ENCODE measurements around the gene LRRC74A.

Gene LRRC74A

DNA sequence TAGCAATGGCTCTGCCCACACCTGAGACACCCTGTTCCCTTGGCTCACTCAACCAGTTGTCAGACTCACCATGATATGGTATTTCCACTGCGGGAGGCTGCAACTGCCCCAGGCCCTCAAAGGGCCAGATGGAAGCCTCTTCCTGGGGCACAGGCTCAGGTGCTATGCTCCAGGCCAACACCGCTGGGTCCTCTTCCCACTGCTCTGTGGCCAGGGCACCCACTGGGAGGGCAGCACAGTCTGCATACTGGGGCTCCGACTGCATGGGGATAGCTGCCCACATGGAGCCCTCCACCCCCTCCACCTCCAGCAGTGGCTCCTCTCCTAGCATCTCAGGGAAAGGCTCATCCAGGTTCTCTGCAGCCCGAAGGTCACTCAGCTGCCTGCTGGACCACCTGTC is 17.2 kb upstream of the LRRC74A start:
- TF ChIP-seq, protein P1, sequence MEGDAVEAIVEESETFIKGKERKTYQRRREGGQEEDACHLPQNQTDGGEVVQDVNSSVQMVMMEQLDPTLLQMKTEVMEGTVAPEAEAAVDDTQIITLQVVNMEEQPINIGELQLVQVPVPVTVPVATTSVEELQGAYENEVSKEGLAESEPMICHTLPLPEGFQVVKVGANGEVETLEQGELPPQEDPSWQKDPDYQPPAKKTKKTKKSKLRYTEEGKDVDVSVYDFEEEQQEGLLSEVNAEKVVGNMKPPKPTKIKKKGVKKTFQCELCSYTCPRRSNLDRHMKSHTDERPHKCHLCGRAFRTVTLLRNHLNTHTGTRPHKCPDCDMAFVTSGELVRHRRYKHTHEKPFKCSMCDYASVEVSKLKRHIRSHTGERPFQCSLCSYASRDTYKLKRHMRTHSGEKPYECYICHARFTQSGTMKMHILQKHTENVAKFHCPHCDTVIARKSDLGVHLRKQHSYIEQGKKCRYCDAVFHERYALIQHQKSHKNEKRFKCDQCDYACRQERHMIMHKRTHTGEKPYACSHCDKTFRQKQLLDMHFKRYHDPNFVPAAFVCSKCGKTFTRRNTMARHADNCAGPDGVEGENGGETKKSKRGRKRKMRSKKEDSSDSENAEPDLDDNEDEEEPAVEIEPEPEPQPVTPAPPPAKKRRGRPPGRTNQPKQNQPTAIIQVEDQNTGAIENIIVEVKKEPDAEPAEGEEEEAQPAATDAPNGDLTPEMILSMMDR (IDR thresholded peaks at IDR 0.05; ENCODE audit: extremely low read depth, insufficient read depth, missing control alignments): no peak
- in situ Hi-C loops (cut with MboI; ENCODE audit: low pct_unique_long_range_greater_than_20kb, low sequenced_read_pairs, unreplicated experiment): no loop called here

DNA sequence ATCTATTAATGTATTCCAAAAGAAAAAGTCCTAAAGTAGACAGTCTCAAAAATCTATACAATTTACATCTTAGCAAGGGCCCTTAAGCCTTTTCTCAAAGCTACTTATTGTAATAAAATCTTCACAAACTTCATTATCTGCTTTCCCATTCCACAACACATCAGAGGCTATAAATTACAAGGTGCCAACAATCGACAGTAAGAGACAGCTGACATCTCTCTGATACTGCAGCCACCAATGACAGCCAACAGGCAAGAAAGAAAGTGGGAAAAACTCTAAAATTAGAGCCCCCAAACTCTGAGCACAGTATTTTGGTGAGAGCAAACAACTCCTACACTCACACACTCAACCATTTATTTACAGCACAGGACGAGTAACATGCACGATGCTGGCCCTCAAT is 15.7 kb upstream of the LRRC74A start:
- in situ Hi-C loops (cut with MboI; ENCODE audit: low pct_unique_long_range_greater_than_20kb, low sequenced_read_pairs, unreplicated experiment): no loop called here
- DNase-seq (ENCODE audit: low spot score): no peak
- TF ChIP-seq, protein P1 (IDR thresholded peaks at IDR 0.05; ENCODE audit: extremely low read depth, insufficient read depth, missing control alignments): no peak

More for the DNA sequence above, 17.2 kb upstream of the LRRC74A start:
- DNase-seq (ENCODE audit: low spot score): no peak

DNA sequence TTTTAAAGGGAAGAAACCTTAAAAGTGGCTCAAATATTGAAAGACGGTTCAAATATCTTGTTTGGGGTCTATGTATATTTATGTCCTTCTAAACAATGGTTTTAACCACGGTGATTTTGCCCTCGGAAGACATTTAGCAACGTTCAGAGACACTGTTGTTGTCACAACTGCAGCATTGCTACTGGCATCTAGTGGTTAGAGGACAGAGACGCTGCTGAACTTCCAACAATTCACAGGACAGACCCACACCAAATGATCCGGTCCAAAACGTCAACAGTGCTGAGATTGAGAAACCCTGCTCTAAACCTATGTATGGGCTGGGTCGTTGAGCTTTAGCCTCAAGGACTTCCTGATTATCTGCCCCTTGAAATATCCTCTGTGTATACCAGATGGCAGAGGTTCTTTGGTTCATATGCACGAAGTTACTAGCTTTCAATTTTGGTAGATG is 15.2 kb upstream of the LRRC74A start:
- in situ Hi-C loops (cut with MboI; ENCODE audit: low pct_unique_long_range_greater_than_20kb, low sequenced_read_pairs, unreplicated experiment): no loop called here
- peak; percentile 40 for DNase-seq (ENCODE audit: low spot score)
- TF ChIP-seq, protein P1 (IDR thresholded peaks at IDR 0.05; ENCODE audit: extremely low read depth, insufficient read depth, missing control alignments): peak; percentile 59

DNA sequence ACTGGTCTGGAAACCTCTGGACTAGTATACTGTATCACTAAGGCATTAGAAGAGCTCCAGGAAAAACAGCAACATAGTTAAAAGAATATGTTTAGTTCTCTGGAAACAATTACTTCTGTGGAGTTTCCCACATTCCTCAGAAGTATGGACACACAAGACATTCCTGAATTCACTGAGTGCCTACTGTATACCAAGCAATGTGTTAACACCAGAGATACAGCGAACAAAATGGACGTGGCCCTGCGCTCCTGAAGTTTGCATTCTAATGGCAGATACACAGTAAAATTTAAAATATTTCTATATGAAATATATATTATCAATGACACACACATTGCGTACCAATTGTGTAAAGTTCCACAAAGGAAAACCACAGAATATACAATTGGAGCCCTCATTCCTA is 14.6 kb upstream of the LRRC74A start:
- no peak for DNase-seq (ENCODE audit: low spot score)
- in situ Hi-C loops (cut with MboI; ENCODE audit: low pct_unique_long_range_greater_than_20kb, low sequenced_read_pairs, unreplicated experiment): no loop called here
- TF ChIP-seq, protein P1 (IDR thresholded peaks at IDR 0.05; ENCODE audit: extremely low read depth, insufficient read depth, missing control alignments): no peak

DNA sequence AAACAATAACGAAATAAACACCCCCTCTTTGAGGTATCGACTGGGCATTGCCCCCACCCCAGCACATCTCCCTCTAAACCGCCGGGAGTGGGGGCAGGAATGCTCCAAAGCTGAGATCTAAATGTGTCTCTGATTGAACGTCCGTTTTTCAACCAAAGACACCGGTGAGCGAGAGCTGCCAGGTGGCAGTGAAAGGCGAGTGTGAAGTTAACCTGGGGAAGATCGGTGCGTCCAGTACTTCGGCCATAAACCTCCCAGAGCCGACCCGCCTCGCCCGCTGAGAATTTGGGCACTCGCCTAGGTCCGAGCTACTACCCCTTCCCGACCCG is 14.2 kb upstream of the LRRC74A start:
- DNase-seq (ENCODE audit: low spot score): peak; percentile 48
- TF ChIP-seq, protein P1 (IDR thresholded peaks at IDR 0.05; ENCODE audit: extremely low read depth, insufficient read depth, missing control alignments): no peak
- in situ Hi-C loops (cut with MboI; ENCODE audit: low pct_unique_long_range_greater_than_20kb, low sequenced_read_pairs, unreplicated experiment): no loop called here

DNA sequence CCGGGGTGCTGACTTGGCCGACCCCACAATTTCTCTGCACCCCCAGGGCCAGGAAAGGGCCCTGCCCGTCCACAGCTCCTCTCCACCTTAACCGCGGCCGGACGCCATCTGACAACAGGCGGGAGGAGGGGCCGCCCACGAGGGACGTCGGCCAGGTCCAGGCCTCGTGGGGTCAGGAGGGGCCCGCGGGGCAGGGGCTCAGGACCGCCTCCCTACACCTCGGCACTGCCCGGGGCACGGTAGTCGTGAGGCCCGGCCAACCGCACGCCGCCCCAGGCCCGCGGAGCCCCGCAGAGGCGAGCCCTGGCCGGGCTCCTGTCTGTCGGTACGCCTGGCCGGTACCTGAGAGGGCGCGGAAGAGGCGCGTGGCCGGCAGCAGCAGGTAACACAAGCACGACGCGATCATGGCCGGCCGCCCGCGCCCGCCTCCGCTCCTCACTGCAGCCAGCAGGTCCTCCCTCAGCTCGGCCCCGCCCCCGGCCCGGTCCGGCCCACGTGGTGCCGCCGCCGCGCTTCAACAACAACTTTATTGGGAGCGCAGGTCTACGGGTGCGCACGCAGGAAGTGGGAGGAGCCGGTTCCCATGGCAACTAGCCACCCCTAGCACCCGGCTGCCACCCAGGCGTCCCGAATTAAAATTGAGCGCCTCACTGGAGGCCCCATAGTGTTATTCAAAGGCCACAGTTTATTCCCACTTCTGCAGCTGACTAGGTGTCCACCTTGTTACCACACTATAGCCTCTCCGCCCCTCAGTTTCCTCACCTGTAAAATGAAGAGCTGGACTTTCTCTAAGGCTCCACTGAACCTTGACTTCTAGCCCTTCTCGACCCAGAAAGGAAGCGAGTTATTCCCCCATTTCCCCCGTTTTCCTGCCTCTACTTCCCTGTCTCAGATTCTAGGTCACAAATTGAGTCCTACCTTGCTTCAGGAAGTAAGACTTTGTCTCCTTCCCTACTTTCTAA is 13.5 kb upstream of the LRRC74A start, which contains the start of gene ANGEL1:
TSS of gene ANGEL1 (minus strand) at position 461 of the 962 bp plus-strand sequence. CDS start at position 406, 55 bp downstream.
- in situ Hi-C loops (cut with MboI; ENCODE audit: low pct_unique_long_range_greater_than_20kb, low sequenced_read_pairs, unreplicated experiment): no loop called here
- TF ChIP-seq, protein P1 (IDR thresholded peaks at IDR 0.05; ENCODE audit: extremely low read depth, insufficient read depth, missing control alignments): no peak
- peak; percentile 95 for DNase-seq (ENCODE audit: low spot score)

Measured in GM13977 (cell line).